HL-60 (cell line): ENCODE data around the gene HTR3A.

Experiments
- DNase-seq, 2 experiments: peaks; one replicate each; pipeline ENCODE4 v3.0.0-alpha.2; 2010 to 2020; ENCODE audit warnings: low read depth in 1 of 2, low spot score in 1 of 2
- H3K27ac ChIP-seq: fragments of 250-450 bp; sonication (Bioruptor Pico); replicated peaks from 2 replicates; pipeline ENCODE4 v1.5.1; 2020; ENCODE audit warnings: mild to moderate bottlenecking, moderate library complexity
- H3K27me3 ChIP-seq: fragments of 250-450 bp; sonication (Bioruptor Pico); 2 replicates; pipeline ENCODE4 v1.5.1; 2021; ENCODE audit warnings: mild to moderate bottlenecking, moderate library complexity; ENCODE audit not compliant: insufficient read depth, poor library complexity, severe bottlenecking
- H3K4me3 ChIP-seq: replicated peaks from 2 replicates; pipeline ENCODE4 v1.5.1; 2011; ENCODE audit warnings: mild to moderate bottlenecking, control low read depth, low read length; ENCODE audit not compliant: insufficient read depth
- GABPA ChIP-seq: IDR thresholded peaks from 2 replicates; pipeline ENCODE4 v1.6.1; 2012; ENCODE audit warnings: low read depth
- POLR2AphosphoS5 ChIP-seq: IDR thresholded peaks from 2 replicates; pipeline ENCODE4 v1.6.1; 2012; ENCODE audit warnings: low read depth
- SPI1 ChIP-seq: IDR thresholded peaks from 2 replicates; pipeline ENCODE4 v1.6.1; 2012; ENCODE audit warnings: low read depth, mild to moderate bottlenecking, borderline replicate concordance
- TF ChIP-seq, protein P1 (sequence below): IDR thresholded peaks from one replicate; pipeline ENCODE4 v1.5.1; 2011; ENCODE audit warnings: low read length, control low read depth, inconsistent platforms; ENCODE audit not compliant: insufficient read depth
- TF ChIP-seq, protein P2 (sequence below): IDR thresholded peaks from 2 replicates; pipeline ENCODE4 v1.6.1; 2012; ENCODE audit warnings: low read depth; ENCODE audit not compliant: insufficient replicate concordance

Gene HTR3A

DNA sequence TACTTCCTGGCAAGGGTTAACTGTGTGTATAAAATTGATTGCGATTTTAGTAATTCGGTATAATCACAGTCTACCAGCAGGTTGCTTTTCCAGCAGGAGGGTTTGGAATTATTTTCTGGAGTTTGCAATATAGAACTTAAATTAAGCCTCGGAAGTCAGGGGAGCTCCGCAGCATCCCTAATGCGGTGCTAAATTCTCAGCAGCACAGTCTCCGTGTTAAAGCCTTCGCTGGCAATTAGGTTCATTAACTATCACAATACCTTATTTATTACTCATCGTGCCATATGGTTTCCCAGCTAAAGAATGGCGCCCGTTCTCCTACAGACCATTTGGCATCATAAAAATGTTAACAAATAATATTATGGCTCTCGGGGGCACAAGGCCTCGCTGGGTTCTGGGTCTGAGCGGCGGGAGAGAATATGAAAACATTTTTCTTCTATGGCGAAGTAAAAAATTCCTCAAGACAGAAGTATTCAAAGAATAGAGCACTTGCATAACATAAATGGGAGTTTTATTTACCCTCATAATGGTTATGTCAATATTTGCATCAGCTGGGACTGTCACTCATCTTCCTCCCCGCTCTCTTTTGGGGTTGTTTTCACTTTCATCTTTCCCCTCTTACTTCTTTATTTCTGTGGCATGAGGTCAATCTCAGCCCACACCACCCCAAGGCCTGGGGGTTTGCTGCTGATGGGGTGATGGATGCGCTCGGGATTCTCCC is 56.5 kb downstream of the HTR3A start:
- H3K27me3 ChIP-seq: no peaks in the 10 kb centered on the region
- TF ChIP-seq, protein P1, sequence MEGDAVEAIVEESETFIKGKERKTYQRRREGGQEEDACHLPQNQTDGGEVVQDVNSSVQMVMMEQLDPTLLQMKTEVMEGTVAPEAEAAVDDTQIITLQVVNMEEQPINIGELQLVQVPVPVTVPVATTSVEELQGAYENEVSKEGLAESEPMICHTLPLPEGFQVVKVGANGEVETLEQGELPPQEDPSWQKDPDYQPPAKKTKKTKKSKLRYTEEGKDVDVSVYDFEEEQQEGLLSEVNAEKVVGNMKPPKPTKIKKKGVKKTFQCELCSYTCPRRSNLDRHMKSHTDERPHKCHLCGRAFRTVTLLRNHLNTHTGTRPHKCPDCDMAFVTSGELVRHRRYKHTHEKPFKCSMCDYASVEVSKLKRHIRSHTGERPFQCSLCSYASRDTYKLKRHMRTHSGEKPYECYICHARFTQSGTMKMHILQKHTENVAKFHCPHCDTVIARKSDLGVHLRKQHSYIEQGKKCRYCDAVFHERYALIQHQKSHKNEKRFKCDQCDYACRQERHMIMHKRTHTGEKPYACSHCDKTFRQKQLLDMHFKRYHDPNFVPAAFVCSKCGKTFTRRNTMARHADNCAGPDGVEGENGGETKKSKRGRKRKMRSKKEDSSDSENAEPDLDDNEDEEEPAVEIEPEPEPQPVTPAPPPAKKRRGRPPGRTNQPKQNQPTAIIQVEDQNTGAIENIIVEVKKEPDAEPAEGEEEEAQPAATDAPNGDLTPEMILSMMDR: no peak
- TF ChIP-seq, protein P2, sequence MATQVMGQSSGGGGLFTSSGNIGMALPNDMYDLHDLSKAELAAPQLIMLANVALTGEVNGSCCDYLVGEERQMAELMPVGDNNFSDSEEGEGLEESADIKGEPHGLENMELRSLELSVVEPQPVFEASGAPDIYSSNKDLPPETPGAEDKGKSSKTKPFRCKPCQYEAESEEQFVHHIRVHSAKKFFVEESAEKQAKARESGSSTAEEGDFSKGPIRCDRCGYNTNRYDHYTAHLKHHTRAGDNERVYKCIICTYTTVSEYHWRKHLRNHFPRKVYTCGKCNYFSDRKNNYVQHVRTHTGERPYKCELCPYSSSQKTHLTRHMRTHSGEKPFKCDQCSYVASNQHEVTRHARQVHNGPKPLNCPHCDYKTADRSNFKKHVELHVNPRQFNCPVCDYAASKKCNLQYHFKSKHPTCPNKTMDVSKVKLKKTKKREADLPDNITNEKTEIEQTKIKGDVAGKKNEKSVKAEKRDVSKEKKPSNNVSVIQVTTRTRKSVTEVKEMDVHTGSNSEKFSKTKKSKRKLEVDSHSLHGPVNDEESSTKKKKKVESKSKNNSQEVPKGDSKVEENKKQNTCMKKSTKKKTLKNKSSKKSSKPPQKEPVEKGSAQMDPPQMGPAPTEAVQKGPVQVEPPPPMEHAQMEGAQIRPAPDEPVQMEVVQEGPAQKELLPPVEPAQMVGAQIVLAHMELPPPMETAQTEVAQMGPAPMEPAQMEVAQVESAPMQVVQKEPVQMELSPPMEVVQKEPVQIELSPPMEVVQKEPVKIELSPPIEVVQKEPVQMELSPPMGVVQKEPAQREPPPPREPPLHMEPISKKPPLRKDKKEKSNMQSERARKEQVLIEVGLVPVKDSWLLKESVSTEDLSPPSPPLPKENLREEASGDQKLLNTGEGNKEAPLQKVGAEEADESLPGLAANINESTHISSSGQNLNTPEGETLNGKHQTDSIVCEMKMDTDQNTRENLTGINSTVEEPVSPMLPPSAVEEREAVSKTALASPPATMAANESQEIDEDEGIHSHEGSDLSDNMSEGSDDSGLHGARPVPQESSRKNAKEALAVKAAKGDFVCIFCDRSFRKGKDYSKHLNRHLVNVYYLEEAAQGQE: no peak
- TF ChIP-seq POLR2AphosphoS5 (no peak), GABPA (no peak), SPI1 (no peak)
- DNase-seq: no peak
- H3K27ac ChIP-seq: no peak overlapping the region
- H3K4me3 ChIP-seq: no peak overlapping the region

DNA sequence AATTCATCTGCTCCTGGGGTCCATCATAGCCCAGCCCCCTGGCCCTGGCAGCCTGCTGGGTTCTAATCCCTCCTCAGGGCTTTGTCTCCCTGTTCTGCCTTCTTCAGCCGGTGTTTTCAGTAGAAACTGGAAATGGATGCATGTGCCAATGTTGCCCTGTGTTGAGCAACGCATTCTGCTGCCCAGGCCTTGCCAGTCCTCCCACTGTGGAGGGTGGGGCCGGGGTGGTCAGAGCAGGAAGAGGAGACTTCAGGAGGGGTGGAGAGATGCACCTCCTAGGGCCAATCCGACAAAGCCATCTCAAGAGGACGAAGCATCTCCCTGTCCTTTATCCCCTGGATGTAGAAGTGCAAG is 57.0 kb downstream of the HTR3A start:
- H3K27ac ChIP-seq: no peak overlapping the region
- no peaks in the 10 kb centered on the region for H3K27me3 ChIP-seq
- DNase-seq: no peak
- H3K4me3 ChIP-seq: no peak overlapping the region
- TF ChIP-seq POLR2AphosphoS5: no peak
- TF ChIP-seq SPI1: no peak
- TF ChIP-seq, protein P1: no peak
- TF ChIP-seq, protein P2: no peak
- no peak for TF ChIP-seq GABPA

DNA sequence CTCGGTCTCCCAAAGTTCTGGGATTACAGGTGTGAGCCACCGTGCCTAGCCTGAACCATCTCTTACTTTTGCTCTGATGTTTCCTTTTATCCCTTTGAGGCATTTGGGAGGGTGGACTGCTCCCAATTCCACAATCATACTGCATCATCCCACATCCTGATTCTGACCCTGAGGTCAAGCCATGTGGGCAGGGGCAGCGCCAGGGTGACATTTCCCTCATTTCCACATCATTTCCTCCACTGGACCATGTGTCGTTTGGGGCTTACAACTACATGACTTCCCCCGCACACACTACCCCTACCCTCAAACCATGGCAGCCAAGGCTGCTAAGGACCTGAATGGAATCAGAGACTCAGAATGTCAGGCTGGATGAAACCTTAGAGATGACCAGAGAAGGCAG is 58.2 kb downstream of the HTR3A start:
- no peaks in the 10 kb centered on the region for H3K27me3 ChIP-seq
- no peak overlapping the region for H3K4me3 ChIP-seq
- TF ChIP-seq POLR2AphosphoS5 (no peak), SPI1 (no peak), GABPA (no peak)
- TF ChIP-seq, protein P2: no peak
- TF ChIP-seq, protein P1: no peak
- DNase-seq: no peak
- no peak overlapping the region for H3K27ac ChIP-seq
